ENCODE results near the gene MKRN1. TPM values are rescaled to one million over a fixed set of nuclear protein-coding genes. Genes with fewer than 3 reads are reported as not detected.
A peak's percentile ranks its signal among the peaks of the same experiment; 100 is the strongest.
"Not testable (repeated sequence)": the region's sequence is repeated elsewhere in the genome, so short reads cannot be mapped to it uniquely, and the experiment has no call there.

The MKRN1 gene, protein sequence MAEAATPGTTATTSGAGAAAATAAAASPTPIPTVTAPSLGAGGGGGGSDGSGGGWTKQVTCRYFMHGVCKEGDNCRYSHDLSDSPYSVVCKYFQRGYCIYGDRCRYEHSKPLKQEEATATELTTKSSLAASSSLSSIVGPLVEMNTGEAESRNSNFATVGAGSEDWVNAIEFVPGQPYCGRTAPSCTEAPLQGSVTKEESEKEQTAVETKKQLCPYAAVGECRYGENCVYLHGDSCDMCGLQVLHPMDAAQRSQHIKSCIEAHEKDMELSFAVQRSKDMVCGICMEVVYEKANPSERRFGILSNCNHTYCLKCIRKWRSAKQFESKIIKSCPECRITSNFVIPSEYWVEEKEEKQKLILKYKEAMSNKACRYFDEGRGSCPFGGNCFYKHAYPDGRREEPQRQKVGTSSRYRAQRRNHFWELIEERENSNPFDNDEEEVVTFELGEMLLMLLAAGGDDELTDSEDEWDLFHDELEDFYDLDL
- total RNA-seq, result 10 to 100 TPM; 63.6 to 87.7 TPM

DNA sequence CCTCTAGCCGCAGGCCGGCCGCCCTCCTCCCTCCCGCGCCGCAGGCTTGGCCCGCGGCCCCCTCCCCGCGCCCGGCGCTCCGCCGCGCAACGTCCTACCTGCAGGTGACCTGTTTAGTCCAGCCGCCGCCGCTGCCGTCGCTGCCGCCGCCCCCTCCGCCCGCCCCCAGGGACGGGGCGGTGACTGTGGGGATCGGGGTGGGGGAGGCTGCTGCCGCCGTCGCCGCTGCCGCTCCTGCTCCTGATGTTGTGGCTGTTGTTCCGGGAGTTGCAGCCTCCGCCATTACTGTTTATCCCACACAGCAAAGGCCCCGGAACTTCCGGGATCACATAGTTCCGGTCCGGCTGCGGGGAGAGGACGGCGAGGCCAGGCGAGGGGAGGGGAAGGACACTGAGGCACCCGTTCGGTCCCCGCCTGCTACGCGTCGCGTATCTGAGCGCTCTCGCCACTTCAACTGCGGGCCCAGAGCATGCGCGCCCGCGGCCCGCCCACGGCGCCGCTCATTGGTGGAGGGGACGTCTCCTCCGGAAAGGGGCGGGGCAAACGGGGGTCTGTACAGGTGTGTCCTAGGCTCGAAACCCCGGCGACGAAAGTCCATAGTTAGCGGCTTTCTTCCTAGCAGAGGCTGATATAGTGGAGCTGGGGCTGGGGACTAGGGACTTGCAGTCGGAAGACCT lies at the start of gene MKRN1:
TSS of gene MKRN1 (minus strand) at position 444 of the 677 bp plus-strand sequence. CDS start at position 283, 161 bp downstream.
- peak; percentile 92 for ATAC-seq
- no peaks in the 10 kb centered on the region for H3K9me3 Mint-ChIP-seq

DNA sequence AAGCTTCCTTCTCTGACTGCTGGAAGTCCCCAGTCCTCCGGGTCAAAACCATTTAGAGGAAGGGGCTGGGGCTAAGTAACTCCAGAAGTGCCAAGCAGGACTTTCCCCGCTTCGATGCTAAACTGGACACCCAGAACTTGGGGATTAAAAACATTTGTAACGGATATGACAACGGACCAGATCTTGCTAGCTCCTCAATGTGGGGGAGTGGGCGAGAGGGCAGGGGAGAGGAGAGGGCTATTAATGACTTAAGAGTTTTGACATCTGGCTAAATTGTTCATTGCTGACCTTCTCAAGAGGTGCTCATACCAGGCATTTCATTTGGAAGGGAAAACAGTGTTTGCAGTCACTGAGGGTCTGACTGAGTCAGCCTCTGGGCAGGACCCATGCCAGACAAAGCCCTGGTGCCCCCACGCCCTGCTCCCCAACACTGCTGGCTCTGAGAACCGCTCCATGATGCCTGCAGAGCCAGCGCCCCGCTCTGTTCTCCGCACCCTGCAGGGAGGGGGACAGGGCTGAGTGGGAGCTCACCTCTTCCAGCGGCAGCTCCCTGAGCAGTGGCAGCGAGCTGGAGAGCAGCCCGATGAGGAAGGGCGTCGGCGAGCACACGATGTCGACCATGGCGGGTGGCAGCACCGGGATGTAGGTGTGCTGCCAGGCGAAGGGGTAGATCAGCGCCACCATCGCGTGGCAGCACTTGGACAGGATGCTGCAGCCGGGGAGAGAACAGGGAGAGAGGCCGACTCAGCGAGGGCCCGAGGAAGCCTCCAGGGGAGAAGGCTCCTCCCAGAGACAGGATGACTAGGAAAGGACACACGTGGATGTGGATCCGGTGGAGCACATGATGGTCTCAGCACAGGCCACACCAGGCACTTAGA lies 47.7 kb upstream of the MKRN1 start:
- DNase-seq (ENCODE audit: low spot score in 2 of 2) (no peak), ATAC-seq (no peak)
- no peak overlapping the region for H3K27ac Mint-ChIP-seq
- H3K36me3 Mint-ChIP-seq, result no peaks in the 10 kb centered on the region
- no peaks in the 10 kb centered on the region for H3K9me3 Mint-ChIP-seq

More for the DNA sequence above, at the start of gene MKRN1:
- peak; percentile 93 to 96 for DNase-seq (ENCODE audit: low spot score in 2 of 2)
- Mint-ChIP-seq H3K27ac (peak within 1 kb of the TSS; percentile 82 to 96), H3K36me3 (peaks cover 5 to 6% of the 10 kb centered on the region in 2 donors)

DNA sequence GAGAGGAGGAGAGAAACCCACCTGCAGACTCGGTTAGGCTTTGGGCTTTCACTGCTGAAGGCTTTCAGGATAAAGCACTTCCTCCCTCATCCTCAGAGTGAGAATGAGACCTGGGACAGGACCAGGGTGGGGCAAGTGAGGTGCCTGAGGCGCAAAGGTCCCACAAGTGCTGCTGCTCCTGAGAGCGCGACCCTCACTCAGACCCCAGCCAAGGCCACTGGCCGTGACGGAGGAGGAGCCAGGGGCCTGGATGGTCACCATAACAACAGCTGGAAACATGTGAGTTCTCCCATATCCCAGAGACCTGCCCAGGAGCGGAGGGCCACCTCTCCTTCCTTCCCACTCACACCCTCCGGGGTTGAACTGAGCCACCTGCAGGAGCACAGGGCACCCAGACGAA lies 46.9 kb upstream of the MKRN1 start:
- ATAC-seq (no peak), DNase-seq (ENCODE audit: low spot score in 2 of 2) (no peak)
- H3K36me3 Mint-ChIP-seq, result no peaks in the 10 kb centered on the region
- H3K27ac Mint-ChIP-seq, result no peak overlapping the region
- no peaks in the 10 kb centered on the region for H3K9me3 Mint-ChIP-seq

DNA sequence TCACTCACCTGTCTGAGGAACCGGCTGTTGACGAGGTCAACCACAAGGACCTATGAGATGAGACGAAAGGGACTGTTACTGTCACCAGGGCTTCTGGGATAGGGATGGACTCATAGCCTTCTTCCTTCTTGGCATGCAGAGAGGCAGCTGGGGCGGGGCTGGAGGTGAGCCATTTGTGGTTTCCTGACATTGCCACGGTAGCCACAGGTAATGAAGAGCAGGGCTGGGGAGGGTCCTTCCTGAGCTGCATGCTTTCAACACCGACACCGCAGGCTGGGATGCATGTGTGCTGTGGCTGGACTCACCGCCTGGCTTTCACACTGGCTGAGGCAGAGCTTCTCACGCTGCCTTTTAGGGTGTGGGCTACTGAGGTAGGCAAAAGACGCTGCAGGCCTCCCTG lies 46.4 kb upstream of the MKRN1 start:
- ATAC-seq (peak; percentile 72 to 90), DNase-seq (ENCODE audit: low spot score in 2 of 2) (peak in 1 of 2 donors; percentile 13)
- Mint-ChIP-seq H3K9me3 (no peaks in the 10 kb centered on the region), H3K36me3 (no peaks in the 10 kb centered on the region), H3K27ac (no peak overlapping the region)

DNA sequence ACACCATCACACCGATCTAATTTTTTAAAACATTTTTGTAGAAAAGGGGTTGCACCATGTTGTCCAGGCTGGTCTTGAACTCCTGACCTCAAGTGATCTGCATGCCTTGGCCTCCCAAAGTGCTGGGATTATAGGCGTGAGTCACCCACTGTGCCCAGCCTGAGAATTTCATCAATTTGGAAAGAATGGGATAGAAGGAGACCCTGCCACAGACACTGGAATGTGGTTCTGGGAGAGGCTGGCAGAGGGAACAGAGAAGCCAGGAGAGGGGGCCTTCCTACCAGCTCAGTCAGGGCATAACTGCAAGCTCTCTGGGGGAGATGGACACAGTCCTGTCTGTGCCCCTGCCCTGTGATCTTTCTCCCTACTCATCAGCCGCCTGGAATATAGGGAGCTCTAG lies 42.1 kb upstream of the MKRN1 start:
- peak overlapping the region in 1 of 2 donors; percentile 4 for H3K27ac Mint-ChIP-seq
- no peaks in the 10 kb centered on the region for H3K36me3 Mint-ChIP-seq
- H3K9me3 Mint-ChIP-seq, result no peaks in the 10 kb centered on the region
- DNase-seq (ENCODE audit: low spot score in 2 of 2) (no peak), ATAC-seq (no peak)

DNA sequence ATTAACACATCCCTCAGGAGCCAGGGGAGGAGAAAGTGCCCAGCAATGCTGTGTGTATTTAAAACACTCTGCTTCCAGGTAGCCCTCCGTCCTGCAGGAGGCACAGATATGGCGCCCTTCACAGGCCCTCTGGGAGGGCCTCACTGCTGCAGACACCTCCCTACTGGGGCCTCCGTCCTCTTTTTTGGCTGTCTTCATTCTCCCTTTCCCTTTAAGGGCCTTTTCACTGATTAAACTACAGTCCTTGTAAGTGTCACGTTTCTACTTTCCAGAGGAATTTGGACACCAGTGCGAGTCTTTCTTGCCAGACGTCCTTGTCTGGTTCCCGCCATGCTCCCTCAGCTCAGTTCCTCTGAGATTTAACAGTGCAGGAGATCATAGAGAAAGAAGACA lies 39.7 kb upstream of the MKRN1 start:
- H3K9me3 Mint-ChIP-seq, result no peaks in the 10 kb centered on the region
- DNase-seq (ENCODE audit: low spot score in 2 of 2) (no peak), ATAC-seq (no peak)
- no peaks in the 10 kb centered on the region for H3K36me3 Mint-ChIP-seq
- H3K27ac Mint-ChIP-seq, result no peak overlapping the region

DNA sequence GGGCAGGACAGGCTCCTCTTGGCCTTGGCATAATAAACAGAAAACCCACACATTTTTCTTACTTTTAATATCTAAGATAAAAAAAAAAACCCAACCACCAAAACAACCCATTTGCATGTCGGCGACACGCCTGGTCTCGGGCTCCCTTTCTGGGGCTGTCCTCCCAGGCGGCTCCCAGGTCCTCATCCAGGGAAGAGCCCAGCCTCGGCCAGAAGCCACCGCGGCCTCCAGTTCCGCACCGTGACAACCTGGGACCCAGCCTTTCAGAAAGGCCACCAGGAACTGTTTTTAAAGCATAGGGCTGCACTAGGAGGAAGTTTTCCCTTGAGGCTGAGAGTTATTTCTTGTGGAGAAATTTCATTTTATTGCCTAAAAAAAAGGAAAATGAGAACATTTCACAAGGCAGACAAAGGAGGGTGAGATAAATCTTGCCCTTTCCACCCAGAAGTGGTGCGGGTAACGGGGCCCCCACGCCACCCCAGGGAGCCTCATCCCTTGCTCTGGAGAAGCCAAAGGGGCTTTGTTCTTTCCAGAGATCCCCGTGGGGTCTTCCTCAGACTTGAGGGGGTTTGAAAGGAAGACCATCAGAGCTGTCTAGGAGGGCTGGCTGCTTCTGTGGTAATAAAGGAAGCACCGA lies 39.2 kb upstream of the MKRN1 start:
- no peak for ATAC-seq
- DNase-seq (ENCODE audit: low spot score in 2 of 2), result no peak
- Mint-ChIP-seq H3K27ac (no peak overlapping the region), H3K9me3 (no peaks in the 10 kb centered on the region), H3K36me3 (no peaks in the 10 kb centered on the region)

DNA sequence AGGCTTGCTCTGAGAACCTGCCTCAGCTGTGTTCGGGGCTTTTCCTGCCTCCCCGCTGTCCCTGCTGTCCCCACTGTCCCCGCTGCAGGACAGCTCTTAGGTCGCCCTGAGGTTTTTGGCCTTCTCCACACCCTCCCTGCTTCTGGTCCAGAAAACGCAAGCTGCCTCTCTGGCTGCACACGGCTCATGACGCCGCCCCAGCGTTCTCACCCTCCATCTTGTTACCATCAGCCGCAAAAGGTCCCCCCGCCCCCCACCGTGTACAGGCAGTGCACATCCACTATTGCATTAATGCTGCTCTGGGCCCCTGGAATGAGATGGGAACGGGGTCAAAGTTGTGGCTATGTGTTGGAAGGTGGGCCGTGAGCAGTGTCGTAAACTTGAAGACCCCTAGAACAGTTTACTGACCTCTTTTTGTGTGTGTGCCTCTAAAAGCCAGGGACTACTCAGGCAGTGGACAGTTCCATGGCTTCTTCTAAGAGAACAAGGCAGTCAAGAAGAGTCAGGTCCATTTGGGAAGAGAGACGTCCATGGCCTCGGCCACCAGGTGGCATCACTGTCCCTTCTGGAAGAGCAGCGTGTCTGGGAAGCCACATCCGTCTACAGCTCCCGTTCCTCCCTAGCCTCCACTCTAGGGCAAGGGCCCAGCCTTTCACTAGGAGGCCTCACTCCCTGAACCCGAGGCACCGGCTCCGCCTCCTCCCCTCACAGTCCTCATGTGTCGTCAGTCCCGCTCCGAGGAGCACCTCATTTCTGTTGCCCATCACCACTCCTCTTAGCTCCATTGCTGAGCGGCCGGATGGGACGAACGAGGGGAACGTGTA lies 38.5 kb upstream of the MKRN1 start:
- Mint-ChIP-seq H3K36me3 (no peaks in the 10 kb centered on the region), H3K27ac (no peak overlapping the region)
- peak; percentile 89 to 92 for ATAC-seq

DNA sequence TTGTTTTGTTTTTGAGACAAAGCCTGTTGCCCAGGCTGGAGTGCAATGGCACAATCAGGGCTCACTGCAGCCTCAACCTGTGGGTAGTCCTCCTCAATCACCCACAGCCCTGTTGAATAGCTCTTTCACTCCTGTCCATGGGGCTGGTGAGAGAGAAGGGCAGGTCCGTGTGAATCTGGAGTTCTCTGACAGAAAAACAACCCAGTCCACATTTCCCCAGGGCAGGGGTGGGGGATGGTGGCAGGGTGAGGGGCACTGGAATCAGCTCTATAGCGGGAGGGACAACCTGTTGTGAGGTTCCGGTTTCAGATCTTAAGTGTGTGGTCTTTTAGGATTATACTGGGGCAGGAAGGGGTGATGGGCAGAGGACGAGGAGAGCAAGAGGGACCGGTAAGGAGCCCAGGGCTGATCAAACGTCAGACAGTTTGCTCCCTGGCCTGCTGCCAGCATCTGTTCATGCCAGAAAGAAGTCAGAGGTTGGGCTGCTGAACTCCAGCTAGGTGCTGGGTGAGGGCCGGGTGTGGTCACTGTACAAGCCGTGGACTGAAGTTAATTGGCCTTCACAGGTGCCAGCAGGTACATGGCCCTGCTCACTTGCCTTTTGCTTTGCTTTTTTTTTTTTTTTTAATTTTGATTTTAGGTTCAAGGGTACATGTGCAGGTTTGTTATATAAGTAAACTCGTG lies 33.2 kb upstream of the MKRN1 start:
- peak overlapping the region in 1 of 2 donors; percentile 74 for H3K27ac Mint-ChIP-seq
- no peaks in the 10 kb centered on the region for H3K9me3 Mint-ChIP-seq
- no peaks in the 10 kb centered on the region for H3K36me3 Mint-ChIP-seq
- no peak for ATAC-seq
- DNase-seq (ENCODE audit: low spot score in 2 of 2), result no peak

More for the DNA sequence above, 38.5 kb upstream of the MKRN1 start:
- DNase-seq (ENCODE audit: low spot score in 2 of 2), result peak; percentile 70 to 79
- H3K9me3 Mint-ChIP-seq, result no peaks in the 10 kb centered on the region

DNA sequence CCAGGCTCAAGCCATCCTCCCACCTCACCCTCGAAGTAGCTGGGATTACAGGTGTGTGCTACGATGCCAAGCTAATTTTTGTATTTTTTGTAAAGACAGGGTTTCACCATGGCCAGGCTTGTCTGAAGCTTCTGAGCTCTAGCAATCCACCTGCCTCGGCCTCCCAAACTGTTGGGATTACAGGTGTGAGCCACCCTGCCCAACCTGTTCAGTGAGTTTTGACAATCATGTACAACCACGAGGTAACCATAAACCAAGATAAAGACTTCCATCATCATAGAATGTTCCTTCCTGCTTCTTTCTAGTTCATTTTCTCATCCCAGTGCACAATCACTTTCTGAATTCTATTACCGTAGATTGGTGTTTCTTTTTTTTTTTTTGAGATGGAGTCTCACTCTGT lies 30.5 kb upstream of the MKRN1 start:
- ATAC-seq, result no peak
- no peak for DNase-seq (ENCODE audit: low spot score in 2 of 2)
- Mint-ChIP-seq H3K27ac (peak overlapping the region in 1 of 2 donors; percentile 50), H3K9me3 (no peaks in the 10 kb centered on the region), H3K36me3 (no peaks in the 10 kb centered on the region)

DNA sequence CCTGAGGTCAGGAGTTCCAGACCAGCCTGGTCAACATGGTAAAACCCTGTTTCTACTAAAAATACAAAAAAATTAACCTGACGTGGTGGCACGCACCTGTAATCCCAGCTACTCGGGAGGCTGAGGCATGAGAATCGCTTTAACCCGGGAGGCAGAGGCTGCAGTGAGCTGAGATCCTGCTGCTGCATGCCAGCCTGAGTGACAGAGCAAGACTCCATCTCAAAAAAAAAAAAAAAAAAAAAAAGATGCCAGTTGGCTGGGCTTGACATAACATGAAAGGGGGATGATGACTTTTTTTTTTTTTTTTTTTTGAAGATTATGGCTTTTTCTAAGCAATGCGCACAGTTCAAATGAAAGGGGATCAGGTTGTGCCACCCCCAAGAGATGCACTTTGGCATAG lies 28.3 kb upstream of the MKRN1 start:
- H3K9me3 Mint-ChIP-seq; H3K36me3 Mint-ChIP-seq; DNase-seq (ENCODE audit: low spot score in 2 of 2); ATAC-seq; H3K27ac Mint-ChIP-seq: not testable (repeated sequence)

DNA sequence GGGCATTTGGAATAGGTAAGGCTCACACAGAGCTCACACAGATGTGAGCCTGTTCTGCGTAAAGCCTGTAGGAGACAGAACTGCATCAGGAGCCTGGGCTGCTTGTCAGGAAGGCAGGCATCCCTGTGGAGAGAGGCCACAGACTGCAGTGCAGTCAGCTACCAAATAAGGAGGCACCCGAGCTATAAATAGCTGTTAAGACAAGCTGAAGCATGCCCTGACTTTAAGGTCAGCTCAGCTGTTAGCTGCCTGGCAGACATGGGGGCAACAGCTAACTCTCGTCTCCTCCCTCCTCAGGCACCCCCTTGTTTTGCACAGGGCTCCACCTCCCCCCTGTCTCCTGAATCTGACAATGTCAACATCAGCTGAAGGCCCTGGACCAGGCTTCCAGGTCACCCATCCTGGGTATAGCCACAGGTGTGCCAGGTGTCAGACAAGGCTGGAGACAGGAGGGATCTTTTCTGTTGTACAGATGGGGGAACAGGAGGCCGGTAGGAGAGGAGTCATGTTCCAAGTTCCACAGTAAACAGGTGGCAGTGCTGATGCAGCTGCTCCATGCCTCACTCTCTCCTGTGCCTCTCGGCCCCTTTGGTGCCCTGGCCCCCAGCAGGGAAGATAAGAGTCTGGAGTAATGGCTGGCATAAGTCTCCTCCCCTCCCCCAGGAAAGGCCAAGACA lies 27.6 kb upstream of the MKRN1 start:
- DNase-seq (ENCODE audit: low spot score in 2 of 2), result no peak
- H3K9me3 Mint-ChIP-seq, result no peaks in the 10 kb centered on the region
- no peak for ATAC-seq
- H3K27ac Mint-ChIP-seq, result no peak overlapping the region
- no peaks in the 10 kb centered on the region for H3K36me3 Mint-ChIP-seq

DNA sequence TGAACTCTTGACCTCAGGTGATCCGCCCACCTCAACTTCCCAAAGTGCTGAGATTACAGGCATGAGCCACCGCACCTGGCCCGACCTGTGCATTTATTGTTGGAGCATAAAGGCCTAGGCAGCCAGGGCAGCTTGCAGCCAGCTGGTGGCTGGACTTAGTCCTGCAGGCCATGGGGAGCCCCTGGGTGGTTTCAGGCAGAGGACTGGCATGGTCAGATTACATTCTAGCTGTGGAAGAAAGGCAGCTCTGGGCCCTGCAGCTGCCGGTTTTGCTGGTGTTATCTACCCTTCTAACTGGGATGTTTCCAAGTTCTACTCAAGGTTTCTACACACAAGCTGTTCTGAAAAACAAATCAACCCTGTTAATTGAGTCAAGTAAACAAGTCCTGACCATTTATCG lies 22.7 kb upstream of the MKRN1 start:
- Mint-ChIP-seq H3K27ac (no peak overlapping the region), H3K36me3 (no peaks in the 10 kb centered on the region), H3K9me3 (no peaks in the 10 kb centered on the region)
- ATAC-seq (no peak), DNase-seq (ENCODE audit: low spot score in 2 of 2) (no peak)

DNA sequence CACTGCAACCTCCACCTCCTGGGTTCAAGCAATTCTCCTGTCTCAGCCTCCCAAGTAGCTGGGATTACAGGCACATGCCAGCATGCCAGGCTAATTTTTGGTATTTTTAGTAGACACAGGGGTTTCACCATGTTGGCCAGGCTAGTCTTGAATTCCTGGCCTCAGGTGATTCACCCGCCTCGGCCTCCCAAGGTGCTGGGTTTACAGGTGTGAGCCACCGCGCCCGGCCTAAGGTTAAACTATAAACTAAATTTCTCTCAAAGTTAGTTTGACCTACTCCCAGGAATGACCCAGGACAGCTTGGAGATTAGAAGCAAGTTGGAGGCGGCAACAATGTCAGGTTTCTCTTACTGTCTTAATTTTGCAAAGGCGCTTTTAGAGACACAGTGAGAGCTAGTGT lies 18.5 kb upstream of the MKRN1 start:
- H3K9me3 Mint-ChIP-seq; DNase-seq (ENCODE audit: low spot score in 2 of 2); H3K36me3 Mint-ChIP-seq; H3K27ac Mint-ChIP-seq; ATAC-seq: not testable (repeated sequence)

Data from activated naive CD4-positive, alpha-beta T cell treated with anti-CD3 and anti-CD28 coated beads, Interleukin-2, amount 50 U/mL, for 72 hours (primary cell).